Measurements from ENCODE around the gene LPIN1. TPM values are rescaled to one million over a fixed set of nuclear protein-coding genes. Genes with fewer than 3 reads are reported as not detected.
A peak's percentile ranks its signal among the peaks of the same experiment; 100 is the strongest.

The LPIN1 gene
- total and polyA plus RNA-seq, 2 donors (not counting 1 experiment from before 2014, with no cell fraction given), result 36.3 to 99.1 TPM

- Histone ChIP-seq H3K79me2 (ENCODE audit: control insufficient read depth, insufficient read depth, low read length) (peaks cover 72% of the 10 kb centered on the region), H3K4me3 (ENCODE audit: control extremely low read depth in 1 of 5, extremely low read depth in 1 of 5, insufficient read depth in 1 of 5, low read depth in 2 of 5, low read length in 4 of 5) (peak overlapping the region; percentile 8 to 85 (median 76)), H4K20me1 (ENCODE audit: control insufficient read depth, insufficient read depth, low read length, poor library complexity, severe bottlenecking) (peaks cover 26% of the 10 kb centered on the region), H2AFZ (ENCODE audit: insufficient read depth, low read depth, low read length, poor library complexity, severe bottlenecking) (peak overlapping the region; percentile 52), H3K36me3 (replicated peaks in 1 of 2; ENCODE audit: control extremely low read depth in 1 of 2, control insufficient read depth in 1 of 2, extremely low read depth in 1 of 2, insufficient read depth in 2 of 2, low read length in 1 of 2) (no peaks in the 10 kb centered on the region), H3K4me1 (ENCODE audit: control insufficient read depth in 2 of 2, insufficient read depth in 2 of 2, low read length in 2 of 2) (peaks cover 59 to 78% of the 10 kb centered on the region in 2 donors), H3K27ac (ENCODE audit: low read length in 2 of 2) (peak overlapping the region; percentile 22 to 90), H3K27me3 (replicated peaks in 1 of 4; ENCODE audit: control extremely low read depth in 1 of 4, control insufficient read depth in 3 of 4, insufficient read depth in 4 of 4, low read length in 3 of 4) (no peaks in the 10 kb centered on the region), H3K9me3 (ENCODE audit: control extremely low read depth in 1 of 3, control insufficient read depth in 2 of 3, insufficient read depth in 1 of 3, low read length in 2 of 3) (no peaks in the 10 kb centered on the region), H3K9ac (ENCODE audit: low read length) (peak overlapping the region; percentile 66), H3K4me2 (replicated peaks; ENCODE audit: low read depth, low read length, poor library complexity, severe bottlenecking) (peak overlapping the region; percentile 94)
- intact Hi-C loops (cut with micrococcal nuclease), result loop anchor here (1.0 to 2.0 kb wide), 4 partner anchors 32 to 970 kb away; partner anchors contain the start of genes PDIA6 and TRIB2
- no peaks in the 10 kb centered on the region for H3K27me3 Mint-ChIP-seq
- DNase-seq (peak; percentile 54), ATAC-seq (ENCODE audit: low read depth) (no peak)
- ChIA-PET CTCF (interaction anchor here (0.9 to 24.5 kb wide), 8 partner anchors 8 to 54 kb away, joined by 3 to 411 read pairs (median 5); no protein-coding TSS in a partner anchor), POLR2A (interaction anchor here (0.6 to 2.0 kb wide), 5 partner anchors 18 to 970 kb away, joined by 3 to 5 read pairs (median 3); partner anchors contain the start of gene TRIB2)
- WGBS (ENCODE audit: insufficient coverage), result under 1% methylated on average over 38 of the region's 42 CpGs
- H3K4me1 Mint-ChIP-seq, result peaks cover 74% of the 10 kb centered on the region
- H3K27ac Mint-ChIP-seq, result peak overlapping the region; percentile 95
- no peaks in the 10 kb centered on the region for H3K9me3 Mint-ChIP-seq (ENCODE audit: insufficient read depth)
- TF ChIP-seq CTCF (IDR thresholded peaks at IDR 0.05), result no peak
- TF ChIP-seq EZH2 (IDR thresholded peaks at IDR 0.05; ENCODE audit: borderline replicate concordance, insufficient read depth, low read depth, low read length, poor library complexity, severe bottlenecking), result no peak
- H3K4me3 Mint-ChIP-seq, result peak overlapping the region; percentile 92
Measured at GRCh38 chr2:11746807-11747459, 501 bp downstream of the LPIN1 start.

All from B cell (primary cell).